ENCODE data around the gene LCN6.

DNA sequence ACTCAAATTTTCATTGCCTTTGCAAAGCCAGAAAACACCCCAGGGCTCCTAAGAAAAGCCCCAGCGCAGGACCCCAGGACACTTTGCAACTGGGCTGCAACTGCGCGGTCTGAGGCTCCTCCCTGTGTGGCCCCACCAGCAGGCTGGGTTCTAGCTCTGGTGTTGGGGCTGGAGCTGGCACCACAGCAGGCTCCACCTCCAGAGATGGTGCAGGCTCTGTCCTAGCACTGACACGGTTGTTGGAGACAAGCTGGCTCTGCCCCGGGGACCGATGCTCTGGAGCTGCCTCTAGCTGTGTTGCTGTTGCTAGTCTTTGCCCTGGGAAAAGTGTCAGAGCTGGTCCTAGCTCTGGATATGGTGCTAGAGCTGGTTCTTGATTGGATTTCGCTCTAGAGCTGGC is 19.2 kb downstream of the LCN6 start:
- TF ChIP-seq EP300 (conservative IDR thresholded peaks at IDR 0.05; ENCODE audit: poor library complexity, severe bottlenecking) (no peak), RAD21 (conservative IDR thresholded peaks at IDR 0.05) (no peak), REST (IDR thresholded peaks at IDR 0.05; ENCODE audit: borderline replicate concordance) (no peak), EZH2 (IDR thresholded peaks at IDR 0.05; ENCODE audit: borderline replicate concordance, insufficient read depth, low read length, poor library complexity, severe bottlenecking) (no peak), POLR2AphosphoS5 (IDR thresholded peaks at IDR 0.05) (no peak), MXI1 (conservative IDR thresholded peaks at IDR 0.05; ENCODE audit: poor library complexity, severe bottlenecking) (no peak), TAF1 (IDR thresholded peaks at IDR 0.05; ENCODE audit: low read depth) (no peak)
- TF ChIP-seq, protein P1, sequence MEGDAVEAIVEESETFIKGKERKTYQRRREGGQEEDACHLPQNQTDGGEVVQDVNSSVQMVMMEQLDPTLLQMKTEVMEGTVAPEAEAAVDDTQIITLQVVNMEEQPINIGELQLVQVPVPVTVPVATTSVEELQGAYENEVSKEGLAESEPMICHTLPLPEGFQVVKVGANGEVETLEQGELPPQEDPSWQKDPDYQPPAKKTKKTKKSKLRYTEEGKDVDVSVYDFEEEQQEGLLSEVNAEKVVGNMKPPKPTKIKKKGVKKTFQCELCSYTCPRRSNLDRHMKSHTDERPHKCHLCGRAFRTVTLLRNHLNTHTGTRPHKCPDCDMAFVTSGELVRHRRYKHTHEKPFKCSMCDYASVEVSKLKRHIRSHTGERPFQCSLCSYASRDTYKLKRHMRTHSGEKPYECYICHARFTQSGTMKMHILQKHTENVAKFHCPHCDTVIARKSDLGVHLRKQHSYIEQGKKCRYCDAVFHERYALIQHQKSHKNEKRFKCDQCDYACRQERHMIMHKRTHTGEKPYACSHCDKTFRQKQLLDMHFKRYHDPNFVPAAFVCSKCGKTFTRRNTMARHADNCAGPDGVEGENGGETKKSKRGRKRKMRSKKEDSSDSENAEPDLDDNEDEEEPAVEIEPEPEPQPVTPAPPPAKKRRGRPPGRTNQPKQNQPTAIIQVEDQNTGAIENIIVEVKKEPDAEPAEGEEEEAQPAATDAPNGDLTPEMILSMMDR (IDR thresholded peaks at IDR 0.05; ENCODE audit: poor library complexity, severe bottlenecking): no peak
